BLaER1 (cell line): Measurements from ENCODE around the gene VAMP4.
"Not testable (repeated sequence)": the region's sequence is repeated elsewhere in the genome, so short reads cannot be mapped to it uniquely, and the experiment has no call there.

ENCODE experiments used
- H3K27ac ChIP-seq: shearing (Covaris generic); formaldehyde crosslinking; 2 replicates; pipeline ENCODE4 v1.8.1; 2022
- H3K27me3 ChIP-seq: shearing (Covaris generic); formaldehyde crosslinking; 2 replicates; pipeline ENCODE4 v1.8.1; 2022
- H3K36me3 ChIP-seq: shearing (Covaris generic); formaldehyde crosslinking; 2 replicates; pipeline ENCODE4 v1.8.1; 2022
- H3K4me1 ChIP-seq: shearing (Covaris generic); formaldehyde crosslinking; 2 replicates; pipeline ENCODE4 v1.8.1; 2022
- H3K4me2 ChIP-seq: shearing (Covaris generic); formaldehyde crosslinking; 2 replicates; pipeline ENCODE4 v1.8.1; 2022
- H3K4me3 ChIP-seq: shearing (Covaris generic); formaldehyde crosslinking; 2 replicates; pipeline ENCODE4 v1.8.1; 2022
- H3K9ac ChIP-seq: shearing (Covaris generic); formaldehyde crosslinking; 2 replicates; pipeline ENCODE4 v1.8.1; 2022
- H3K9me3 ChIP-seq: shearing (Covaris generic); formaldehyde crosslinking; 2 replicates; pipeline ENCODE4 v1.8.1; 2022
- H4K20me1 ChIP-seq: shearing (Covaris generic); formaldehyde crosslinking; 2 replicates; pipeline ENCODE4 v1.8.1; 2022
- Cebpa-rat ChIP-seq: shearing (Covaris generic); IDR thresholded peaks from 2 replicates; pipeline ENCODE4 v1.8.1; 2022

VAMP4 gene

GRCh38 chr1:171674431-171675405 lies 67.1 kb downstream of the VAMP4 start:
- Histone ChIP-seq H3K27me3 (no peaks in the 10 kb centered on the region), H3K4me3 (no peak overlapping the region), H3K4me2 (no peak overlapping the region), H3K36me3 (no peaks in the 10 kb centered on the region), H4K20me1 (no peaks in the 10 kb centered on the region), H3K4me1 (no peaks in the 10 kb centered on the region), H3K9me3 (peaks cover 7% of the 10 kb centered on the region; the same call in 1 of the 2 replicates), H3K9ac (no peak overlapping the region), H3K27ac (no peak overlapping the region)
- no peak for TF ChIP-seq Cebpa-rat

GRCh38 chr1:171670739-171671138 lies 71.1 kb downstream of the VAMP4 start:
- no peaks in the 10 kb centered on the region for H3K36me3 ChIP-seq
- H3K9ac ChIP-seq: no peak overlapping the region
- H3K27ac ChIP-seq: no peak overlapping the region
- no peaks in the 10 kb centered on the region for H3K27me3 ChIP-seq
- no peaks in the 10 kb centered on the region for H4K20me1 ChIP-seq
- no peak overlapping the region for H3K4me3 ChIP-seq
- no peak for TF ChIP-seq Cebpa-rat
- no peaks in the 10 kb centered on the region for H3K4me1 ChIP-seq
- peaks cover 7% of the 10 kb centered on the region; the same call in 1 of the 2 replicates for H3K9me3 ChIP-seq
- no peak overlapping the region for H3K4me2 ChIP-seq

- Histone ChIP-seq H3K27me3 (no peaks in the 10 kb centered on the region), H3K4me2 (no peak overlapping the region), H3K4me3 (no peak overlapping the region), H3K9me3 (peaks cover 7% of the 10 kb centered on the region; the same call in 1 of the 2 replicates), H3K36me3 (no peaks in the 10 kb centered on the region), H3K4me1 (no peaks in the 10 kb centered on the region), H3K9ac (no peak overlapping the region), H3K27ac (no peak overlapping the region), H4K20me1 (no peaks in the 10 kb centered on the region)
- no peak for TF ChIP-seq Cebpa-rat
These were observed 73.5 kb downstream of the VAMP4 start for GRCh38 chr1:171668372-171668771.

GRCh38 chr1:171666114-171666769 lies 75.6 kb downstream of the VAMP4 start:
- H4K20me1 ChIP-seq: no peaks in the 10 kb centered on the region
- no peaks in the 10 kb centered on the region for H3K27me3 ChIP-seq
- TF ChIP-seq Cebpa-rat: no peak
- no peak overlapping the region for H3K4me2 ChIP-seq
- H3K27ac ChIP-seq: no peak overlapping the region
- peaks cover 7% of the 10 kb centered on the region; the same call in 1 of the 2 replicates for H3K9me3 ChIP-seq
- no peaks in the 10 kb centered on the region for H3K4me1 ChIP-seq
- no peak overlapping the region for H3K4me3 ChIP-seq
- H3K9ac ChIP-seq: no peak overlapping the region
- H3K36me3 ChIP-seq: no peaks in the 10 kb centered on the region

- Histone ChIP-seq H4K20me1 (no peaks in the 10 kb centered on the region), H3K9me3 (no peaks in the 10 kb centered on the region), H3K9ac (no peak overlapping the region), H3K27me3 (no peaks in the 10 kb centered on the region), H3K4me1 (no peaks in the 10 kb centered on the region), H3K4me3 (no peak overlapping the region), H3K4me2 (no peak overlapping the region), H3K36me3 (no peaks in the 10 kb centered on the region), H3K27ac (no peak overlapping the region)
- TF ChIP-seq Cebpa-rat: no peak
These were observed 76.9 kb downstream of the VAMP4 start for GRCh38 chr1:171664976-171665375.

- Histone ChIP-seq H3K36me3 (no peaks in the 10 kb centered on the region), H3K4me1 (no peaks in the 10 kb centered on the region), H3K27ac (no peak overlapping the region), H3K4me3 (no peak overlapping the region), H3K9ac (no peak overlapping the region), H3K9me3 (no peaks in the 10 kb centered on the region), H4K20me1 (no peaks in the 10 kb centered on the region), H3K4me2 (no peak overlapping the region), H3K27me3 (no peaks in the 10 kb centered on the region)
- TF ChIP-seq Cebpa-rat: no peak
These were observed 77.8 kb downstream of the VAMP4 start for GRCh38 chr1:171663854-171664575.

- no peaks in the 10 kb centered on the region for H3K36me3 ChIP-seq
- H3K9ac ChIP-seq: no peak overlapping the region
- no peaks in the 10 kb centered on the region for H3K9me3 ChIP-seq
- H4K20me1 ChIP-seq: no peaks in the 10 kb centered on the region
- H3K27ac ChIP-seq: no peak overlapping the region
- H3K4me3 ChIP-seq: no peak overlapping the region
- no peak overlapping the region for H3K4me2 ChIP-seq
- H3K27me3 ChIP-seq: no peaks in the 10 kb centered on the region
- TF ChIP-seq Cebpa-rat: no peak
- H3K4me1 ChIP-seq: no peaks in the 10 kb centered on the region
These were observed 78.6 kb downstream of the VAMP4 start for GRCh38 chr1:171663036-171663853.

GRCh38 chr1:171661076-171661650 lies 80.7 kb downstream of the VAMP4 start:
- no peak overlapping the region for H3K4me3 ChIP-seq
- no peaks in the 10 kb centered on the region for H3K27me3 ChIP-seq
- no peak for TF ChIP-seq Cebpa-rat
- H3K9ac ChIP-seq: no peak overlapping the region
- no peak overlapping the region for H3K4me2 ChIP-seq
- no peaks in the 10 kb centered on the region for H3K9me3 ChIP-seq
- no peak overlapping the region for H3K27ac ChIP-seq
- peaks cover 10% of the 10 kb centered on the region for H3K4me1 ChIP-seq
- no peaks in the 10 kb centered on the region for H4K20me1 ChIP-seq
- H3K36me3 ChIP-seq: no peaks in the 10 kb centered on the region

GRCh38 chr1:171656206-171656605 lies 85.7 kb downstream of the VAMP4 start:
- not testable (repeated sequence) for H3K9ac ChIP-seq, H3K36me3 ChIP-seq, H4K20me1 ChIP-seq, H3K9me3 ChIP-seq, H3K27me3 ChIP-seq
- 0 out of 2 replicates have a peak overlapping the region, but pooled peaks have one; percentile 9 for H3K4me3 ChIP-seq
- peaks cover 35% of the 10 kb centered on the region for H3K4me1 ChIP-seq
- H3K27ac ChIP-seq: peak overlapping the region; percentile 63
- H3K4me2 ChIP-seq: peak overlapping the region; percentile 76
